ENCODE measurements around the gene ITGB1. TPM values are rescaled to one million over a fixed set of nuclear protein-coding genes. Genes with fewer than 3 reads are reported as not detected.

Gene ITGB1
- total and polyA plus RNA-seq, 9 of the 15 experiments (the other 6 are each of a cell fraction or from before 2014, with no cell fraction given) = 40.2 to 194 (median 155) TPM

DNA sequence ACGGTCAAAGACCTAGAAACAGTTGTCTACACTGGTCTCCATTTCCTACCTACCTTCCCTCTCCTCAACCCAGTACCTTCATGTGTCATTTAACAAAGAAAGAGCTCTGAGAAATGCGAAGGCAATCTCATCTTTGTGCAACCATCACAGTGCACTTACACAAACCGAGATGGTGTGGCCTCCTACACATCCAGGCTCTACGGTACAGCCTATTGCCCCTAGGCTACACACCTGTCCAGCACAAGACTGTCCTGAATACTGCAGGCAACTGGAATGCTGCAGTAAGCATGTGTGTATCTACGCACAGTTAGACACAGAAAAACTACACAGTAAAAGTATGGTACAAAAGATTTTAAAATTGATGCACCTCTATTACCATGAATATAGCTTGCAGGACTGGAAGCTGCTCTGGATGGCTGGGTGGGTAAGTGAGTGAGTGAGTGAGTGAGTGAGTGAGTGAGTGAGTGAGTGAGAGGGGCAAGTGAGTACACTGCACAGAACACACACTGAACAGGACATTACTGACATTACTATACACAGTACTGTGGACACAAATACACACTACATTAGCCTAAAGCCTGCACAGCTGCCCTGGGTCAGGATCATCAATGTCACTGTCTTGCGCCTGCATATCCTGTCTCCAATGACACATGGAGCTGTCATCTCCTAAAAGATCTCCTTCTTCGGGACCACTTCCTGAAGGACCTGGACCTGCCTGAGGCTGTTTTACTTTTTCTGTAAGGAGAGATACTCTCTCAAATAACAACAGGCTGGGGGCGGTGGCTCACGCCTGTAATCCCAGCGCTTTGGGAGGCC lies 18.5 kb downstream of the ITGB1 start:
- H3K27me3 ChIP-seq (ENCODE audit: control insufficient read depth in 2 of 2, insufficient read depth in 2 of 2, low read length in 2 of 2) = no peaks in the 10 kb centered on the region
- ChIA-PET POLR2A (interaction anchor here (0.7 to 4.1 kb wide), 6 partner anchors 8 to 23 kb away, joined by 3 to 16 read pairs (median 4); no protein-coding TSS in a partner anchor), CTCF (ENCODE audit: low intra/inter-chr PET ratio) (no interaction called here)
- DNase-seq (ENCODE audit: extremely low read depth in 1 of 4, low spot score in 3 of 4) (no peak), ATAC-seq (peak; percentile 45), FAIRE-seq (peak; percentile 11)
- H3K9me1 ChIP-seq (ENCODE audit: control insufficient read depth, insufficient read depth, low read length) = peaks cover 7% of the 10 kb centered on the region
- no peak overlapping the region for H3K27ac ChIP-seq (ENCODE audit: extremely low read depth, low read depth, low read length)
- peaks cover 37% of the 10 kb centered on the region for H3K36me3 ChIP-seq (ENCODE audit: control insufficient read depth, insufficient read depth, low read length)
- H3K4me3 ChIP-seq = no peak overlapping the region
- no peak overlapping the region for H3K4me2 ChIP-seq (ENCODE audit: insufficient read depth, low read length)
- in situ Hi-C loops (cut with MboI) = no loop called here
- BruUV-seq (replicated peaks) = no TSS peak
- intact Hi-C loops (cut with micrococcal nuclease) = no loop called here
- peaks cover 34% of the 10 kb centered on the region for H4K20me1 ChIP-seq (replicated peaks; ENCODE audit: control insufficient read depth, insufficient read depth, low read length)
- H3K4me1 ChIP-seq (replicated peaks in 1 of 2; ENCODE audit: control insufficient read depth in 2 of 2, insufficient read depth in 2 of 2, low read length in 2 of 2) = peaks cover 17 to 45% of the 10 kb centered on the region in 2 experiments
- no peak overlapping the region for H2AFZ ChIP-seq (ENCODE audit: low read depth, low read length)
- H3K9ac ChIP-seq (ENCODE audit: insufficient read depth in 1 of 2, low read depth in 2 of 2, low read length in 2 of 2) = no peak overlapping the region; a peak in 1 of 4 replicates
- H3K9me3 ChIP-seq (replicated peaks; ENCODE audit: control insufficient read depth, insufficient read depth, low read depth, low read length) = no peaks in the 10 kb centered on the region
- TF ChIP-seq HDAC6 (IDR thresholded peaks at IDR 0.05; ENCODE audit: low read depth, low read length) = no peak
- no peak for TF ChIP-seq SMARCE1 (IDR thresholded peaks at IDR 0.05)
- TF ChIP-seq ZNF274 (IDR thresholded peaks at IDR 0.05; ENCODE audit: borderline replicate concordance, low read depth, low read length) = no peak
- TF ChIP-seq ZNF79 (CRISPR knock-in tag; IDR thresholded peaks at IDR 0.05; ENCODE audit: low read depth) = no peak
- TF ChIP-seq ZNF140 (CRISPR knock-in tag; IDR thresholded peaks at IDR 0.05) = no peak
- TF ChIP-seq NFE2 (IDR thresholded peaks at IDR 0.05; ENCODE audit: low read depth) = no peak
- H3K79me2 ChIP-seq (ENCODE audit: control insufficient read depth, insufficient read depth, low read length) = peaks cover 98% of the 10 kb centered on the region
- WGBS (ENCODE audit: insufficient coverage, low coverage, missing lambda C conversion rate) = 67% methylated on average over 10 of the region's 10 CpGs
